Fibroblast of peridontal ligament (primary cell): Measurements from ENCODE around the gene PLA2G4E.

Experiments
- DNase-seq: peaks from one replicate; pipeline ENCODE4 v3.0.0-alpha.2; 2010; ENCODE audit errors: extremely low read depth

The PLA2G4E gene

DNA sequence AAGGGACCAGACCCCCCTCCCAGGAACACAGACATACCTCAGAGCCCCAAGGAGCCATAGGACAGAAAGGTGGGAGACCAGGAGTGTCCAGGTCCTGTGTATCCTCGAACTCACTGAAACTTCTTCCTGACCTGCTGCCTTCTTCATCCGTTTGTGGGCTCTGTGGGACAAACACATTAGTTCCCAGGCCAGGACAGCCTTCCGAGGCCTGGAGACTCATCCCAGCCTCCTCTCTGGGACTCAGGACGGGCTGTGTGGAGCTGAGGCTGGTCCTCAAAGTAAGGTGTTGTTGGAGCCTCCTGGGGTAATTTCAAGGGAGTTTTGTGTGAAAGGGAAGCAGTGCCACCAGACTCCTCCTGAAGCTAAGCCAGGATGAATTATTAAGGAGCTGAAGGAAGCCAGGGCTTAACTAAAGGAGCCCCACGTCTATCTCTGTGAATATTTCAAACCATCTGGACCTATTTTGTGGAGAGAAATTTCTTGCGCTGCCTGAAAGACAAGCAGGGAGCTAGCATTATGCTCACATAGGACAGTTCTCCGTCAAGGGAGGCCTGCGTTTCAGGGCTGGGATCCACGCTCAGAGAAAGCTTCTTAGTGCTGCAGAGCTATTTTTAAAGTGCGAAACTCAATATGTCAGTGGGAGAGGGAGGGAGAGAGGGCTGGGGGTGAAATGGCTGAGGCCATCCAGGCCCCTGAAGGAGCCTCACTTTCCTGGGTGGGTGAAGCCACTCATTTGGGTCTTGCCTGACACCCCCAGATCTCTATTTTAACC lies 29.8 kb upstream of the PLA2G4E start:
- no peak for DNase-seq

DNA sequence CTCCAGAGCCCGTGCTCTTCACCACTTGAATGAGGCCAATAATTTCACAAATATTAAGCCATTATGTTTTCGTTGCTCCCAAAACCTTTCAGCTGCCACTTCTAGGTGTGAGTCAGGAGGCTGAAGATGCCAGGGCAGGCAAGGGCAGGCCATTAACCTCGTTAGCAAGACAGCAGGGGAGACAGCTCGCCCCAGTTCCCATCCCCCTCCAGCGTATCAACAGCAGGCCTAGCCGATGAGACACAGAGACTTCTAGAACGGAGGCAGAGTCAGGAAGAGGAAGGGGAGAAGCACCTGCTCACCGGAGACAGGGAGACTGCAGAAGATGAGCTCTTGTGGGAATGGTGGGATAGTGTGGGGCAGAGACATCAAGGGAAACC lies 28.0 kb upstream of the PLA2G4E start:
- no peak for DNase-seq

DNA sequence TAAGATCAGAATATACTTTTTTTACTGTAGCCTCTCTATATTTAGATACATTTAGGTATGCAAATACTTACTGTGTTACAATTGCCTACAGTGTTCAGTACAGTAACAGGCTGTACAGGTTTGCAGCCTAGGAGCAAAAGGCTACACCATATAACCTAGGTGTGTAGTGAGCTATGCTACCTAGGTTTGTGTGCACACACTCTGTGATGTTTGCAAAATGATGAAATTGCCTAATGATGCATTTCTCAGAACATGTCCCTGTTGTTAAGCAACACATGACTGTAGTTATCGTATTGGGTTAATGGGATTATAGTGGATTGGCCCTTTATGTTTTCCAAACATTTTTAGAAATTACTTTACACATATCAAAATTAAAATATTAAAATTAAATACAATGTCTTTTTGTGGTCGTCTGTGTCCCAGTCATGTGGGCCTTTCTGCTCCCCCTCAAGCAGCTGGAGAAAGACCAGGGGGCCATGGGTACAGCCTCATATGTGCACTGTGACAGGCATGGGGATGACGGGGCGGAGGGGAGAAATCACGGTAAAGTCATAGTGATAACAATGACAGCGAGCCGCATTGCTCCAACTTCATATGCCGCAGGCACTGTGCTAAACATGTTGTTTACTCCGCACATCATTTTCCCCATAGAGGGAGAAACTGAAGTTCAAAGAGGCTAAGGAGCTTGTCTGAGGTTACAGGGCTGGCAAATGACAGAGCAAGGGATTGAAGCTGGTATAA lies 27.4 kb upstream of the PLA2G4E start:
- DNase-seq = no peak

DNA sequence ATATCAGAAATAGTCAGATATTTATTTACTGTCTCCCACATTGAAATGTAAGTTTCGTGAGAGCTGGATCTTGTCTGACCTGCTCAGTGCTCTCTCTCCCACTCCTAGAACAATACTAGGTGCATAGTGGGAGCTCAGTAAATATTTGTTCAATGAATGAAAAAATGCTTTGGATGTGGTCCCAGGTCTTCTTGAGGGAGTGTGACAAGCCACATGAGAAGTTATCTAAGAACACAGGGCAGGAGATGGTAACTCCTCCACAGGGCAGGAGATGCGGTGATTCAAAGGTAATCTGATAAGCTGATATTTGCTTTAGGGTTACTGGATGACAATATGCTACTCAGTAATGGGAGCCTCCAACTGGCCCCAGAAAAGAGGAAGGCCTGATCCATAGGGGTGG lies 25.8 kb upstream of the PLA2G4E start:
- no peak for DNase-seq

DNA sequence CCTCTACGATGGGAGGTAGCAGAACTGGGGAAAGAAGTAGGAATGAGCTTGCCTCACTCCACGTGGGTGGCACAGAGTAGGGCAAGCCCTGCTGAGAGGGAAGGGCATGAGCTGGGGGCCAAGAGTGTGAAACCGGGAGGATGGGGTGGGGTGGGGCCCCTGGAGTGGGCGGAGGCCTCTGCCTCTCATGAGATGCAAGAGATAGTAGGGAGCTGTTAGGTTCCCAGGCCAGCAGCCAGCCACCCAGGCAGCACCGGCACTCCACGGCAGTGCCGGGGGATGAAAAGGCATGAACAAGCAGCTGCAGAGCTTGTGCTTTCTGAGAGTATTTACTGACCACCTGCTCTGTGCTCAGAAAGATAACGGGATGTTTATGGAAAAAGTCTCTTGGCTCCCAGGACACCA lies 24.4 kb upstream of the PLA2G4E start:
- DNase-seq = no peak

DNA sequence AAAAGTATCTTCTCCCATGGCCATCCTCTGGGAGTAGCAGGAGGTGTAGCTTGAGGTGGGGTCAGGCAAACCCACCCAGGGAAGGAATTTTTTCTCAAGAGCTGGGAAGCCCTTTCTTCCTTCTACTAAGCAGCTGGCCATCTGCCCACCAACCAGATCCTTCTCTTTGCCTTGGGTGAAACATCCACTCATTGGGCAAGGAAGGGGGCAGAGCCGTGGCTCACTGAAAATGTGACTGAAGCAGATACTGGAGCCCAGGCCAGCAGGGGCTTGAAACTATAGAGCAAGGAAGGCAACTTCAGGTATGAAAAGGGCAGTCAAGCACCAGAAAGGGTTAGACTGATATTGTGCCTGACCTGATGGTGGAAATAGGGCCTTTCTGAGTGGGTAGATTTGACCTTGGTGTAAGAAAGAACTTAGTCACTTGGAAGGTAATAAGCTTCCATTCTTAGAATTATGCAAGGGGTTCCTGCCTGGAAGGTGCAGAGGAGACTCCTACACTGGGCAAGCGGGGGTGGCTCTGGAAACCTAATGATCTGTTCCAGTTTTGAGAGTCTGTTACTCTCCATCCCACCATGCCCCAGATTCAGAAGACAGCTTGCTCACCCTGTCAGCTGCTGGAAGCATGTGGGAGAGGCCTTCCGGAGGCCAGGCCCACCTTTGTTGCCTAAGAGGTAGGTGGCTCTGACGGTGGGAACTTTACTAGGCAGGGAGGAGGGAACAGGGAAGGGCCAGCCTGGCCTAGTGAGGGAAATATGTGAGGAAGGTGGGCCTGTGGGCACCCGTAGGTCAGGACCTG lies 22.0 kb upstream of the PLA2G4E start:
- no peak for DNase-seq

DNA sequence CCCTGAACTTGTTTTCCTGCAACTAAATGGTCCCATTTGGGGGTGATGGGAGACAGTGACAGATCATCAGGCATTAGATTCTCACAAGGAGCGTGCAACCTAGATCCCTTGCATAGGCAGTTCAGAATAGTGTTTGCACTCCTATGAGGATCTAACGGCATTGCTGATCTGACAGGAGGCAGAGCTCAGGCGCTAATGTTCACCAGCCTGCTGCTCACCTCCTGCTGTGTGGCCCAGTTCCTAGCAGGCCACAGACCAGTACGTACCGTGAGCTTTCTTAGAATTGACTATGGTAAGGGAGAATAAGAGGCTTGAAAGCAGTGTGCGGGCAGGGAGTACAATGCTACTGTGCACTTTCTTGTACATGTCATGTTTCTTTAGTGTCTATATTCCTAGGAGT lies 17.6 kb upstream of the PLA2G4E start:
- no peak for DNase-seq

DNA sequence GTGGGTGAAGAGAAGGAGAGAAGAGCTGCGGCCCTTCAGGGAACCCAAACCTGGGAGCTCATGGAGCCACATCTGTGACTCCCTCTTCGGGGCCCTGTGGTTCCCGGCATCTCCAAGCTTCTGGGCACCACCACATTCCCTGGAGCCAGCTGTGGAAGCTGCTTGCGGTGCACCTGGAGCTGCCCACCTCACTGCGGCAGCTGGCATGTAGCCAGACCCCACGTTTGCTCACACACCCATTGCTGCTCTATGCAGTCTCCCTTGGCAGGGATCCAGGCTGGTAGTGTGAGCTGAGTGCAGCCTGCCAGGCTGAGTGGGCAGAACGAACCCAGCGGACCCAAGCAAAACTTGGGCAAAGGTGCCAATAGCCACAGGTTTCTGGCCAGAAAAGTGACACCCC lies 16.8 kb upstream of the PLA2G4E start:
- no peak for DNase-seq

DNA sequence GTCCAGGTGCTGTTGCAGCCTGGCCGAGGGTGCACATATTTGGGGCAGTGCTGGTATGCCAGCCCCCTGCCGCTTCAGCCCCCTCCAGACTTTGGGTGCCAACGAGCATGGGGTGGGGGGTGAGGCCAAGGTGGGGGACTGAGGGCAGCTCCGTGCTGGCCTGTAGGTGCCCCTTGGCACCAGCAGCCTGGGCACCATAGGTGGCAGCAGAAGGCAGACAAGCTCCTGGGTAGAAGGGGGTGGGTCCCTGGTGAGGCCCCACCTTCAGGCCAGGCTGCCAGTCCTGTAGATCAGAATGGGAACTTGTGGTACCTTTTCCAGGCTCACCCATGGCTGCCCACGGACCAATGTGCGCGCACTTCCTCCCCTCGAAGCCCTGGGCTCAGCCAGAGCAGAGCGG lies 16.1 kb upstream of the PLA2G4E start:
- DNase-seq = no peak

DNA sequence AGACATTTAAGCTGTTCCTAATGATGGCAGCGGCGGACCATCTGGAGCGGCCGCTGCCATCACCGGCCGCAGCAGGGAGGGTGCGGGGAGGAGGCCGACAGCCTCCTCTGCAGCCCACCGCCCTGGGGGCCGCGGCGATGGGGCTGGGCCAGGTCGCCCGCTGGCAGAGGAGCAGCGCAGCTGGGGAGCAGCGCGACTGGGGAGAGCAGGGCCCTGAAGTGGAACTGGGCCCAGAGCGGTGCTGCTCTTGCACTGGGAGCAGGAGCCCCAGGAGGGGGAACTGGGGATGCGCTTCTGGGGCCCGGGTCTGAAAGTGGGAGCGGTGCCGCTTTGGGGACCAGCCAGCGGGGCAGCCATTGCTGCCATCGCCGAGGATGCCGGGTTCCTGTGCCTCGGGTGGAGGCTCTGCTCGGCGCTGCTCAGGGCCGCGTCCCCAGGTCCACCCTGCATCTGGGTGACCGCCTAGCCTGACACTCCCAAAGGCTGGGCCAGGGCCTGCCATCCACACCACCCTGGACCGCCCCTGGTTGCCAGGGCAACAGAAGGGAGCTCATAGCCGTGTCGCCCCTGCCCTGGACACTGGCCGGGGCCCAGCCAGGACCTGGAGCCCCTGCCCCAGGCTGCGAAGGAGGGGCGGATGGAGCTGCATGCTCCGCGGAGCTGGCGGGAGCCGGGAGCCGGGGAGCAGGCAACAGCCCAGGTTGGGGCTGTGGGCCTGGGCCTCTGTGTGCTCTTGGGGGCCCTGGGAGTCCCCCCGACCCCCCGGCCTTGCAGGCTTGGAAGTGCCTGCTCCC lies 15.5 kb upstream of the PLA2G4E start:
- DNase-seq = no peak

DNA sequence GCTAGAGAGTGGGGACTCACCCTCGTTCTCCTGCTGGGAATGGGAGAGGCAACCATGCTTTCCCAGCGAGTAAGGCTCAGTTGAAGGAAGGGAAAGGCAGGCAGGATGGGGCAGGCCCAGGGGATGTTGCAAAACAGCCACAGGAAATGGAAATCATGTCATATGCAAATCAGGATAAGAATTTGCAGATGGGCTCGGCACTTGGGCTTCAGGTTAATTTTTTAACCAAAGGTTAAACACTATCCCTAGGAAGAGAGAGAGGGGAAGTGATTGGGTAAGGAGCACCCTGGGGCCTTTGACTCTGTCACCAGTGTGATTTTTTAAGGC lies 14.6 kb upstream of the PLA2G4E start:
- no peak for DNase-seq

DNA sequence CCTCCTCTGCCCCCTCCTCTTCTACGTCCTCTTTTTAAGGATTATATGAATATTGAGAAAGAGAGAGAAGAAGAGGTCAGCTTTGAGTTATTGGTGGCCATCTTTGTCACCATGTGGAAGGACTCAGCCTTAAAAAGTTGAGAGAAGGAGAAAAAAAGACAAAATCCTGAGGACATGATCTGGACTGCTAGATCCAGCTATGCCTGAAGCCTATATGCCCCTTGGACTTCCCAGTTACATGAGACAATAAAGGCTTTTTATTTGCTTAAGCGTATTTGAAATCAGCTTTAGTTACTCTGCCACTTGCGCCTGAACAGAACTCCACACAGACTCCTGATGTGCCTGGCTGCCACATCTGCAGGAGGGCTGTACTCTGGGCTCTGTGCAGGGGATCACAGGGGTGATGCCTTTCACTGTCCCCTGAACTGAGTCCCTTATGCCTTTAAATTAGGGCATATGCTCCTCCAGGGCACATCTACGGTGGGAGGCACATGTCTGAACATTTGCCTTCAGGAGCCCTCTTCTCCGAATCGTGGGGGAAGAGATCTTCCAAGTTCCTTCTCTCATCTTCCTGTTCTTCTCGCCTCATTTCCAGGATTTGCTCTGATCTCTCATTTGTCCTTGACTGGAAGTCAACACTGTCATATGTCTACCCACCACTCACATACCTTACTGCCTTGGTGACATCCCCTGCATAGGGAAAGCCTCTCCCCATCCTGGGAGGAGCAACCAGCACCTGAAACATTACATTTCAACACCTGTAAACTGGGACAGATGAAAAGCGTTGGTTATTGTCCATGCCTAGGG lies 14.0 kb upstream of the PLA2G4E start:
- no peak for DNase-seq

DNA sequence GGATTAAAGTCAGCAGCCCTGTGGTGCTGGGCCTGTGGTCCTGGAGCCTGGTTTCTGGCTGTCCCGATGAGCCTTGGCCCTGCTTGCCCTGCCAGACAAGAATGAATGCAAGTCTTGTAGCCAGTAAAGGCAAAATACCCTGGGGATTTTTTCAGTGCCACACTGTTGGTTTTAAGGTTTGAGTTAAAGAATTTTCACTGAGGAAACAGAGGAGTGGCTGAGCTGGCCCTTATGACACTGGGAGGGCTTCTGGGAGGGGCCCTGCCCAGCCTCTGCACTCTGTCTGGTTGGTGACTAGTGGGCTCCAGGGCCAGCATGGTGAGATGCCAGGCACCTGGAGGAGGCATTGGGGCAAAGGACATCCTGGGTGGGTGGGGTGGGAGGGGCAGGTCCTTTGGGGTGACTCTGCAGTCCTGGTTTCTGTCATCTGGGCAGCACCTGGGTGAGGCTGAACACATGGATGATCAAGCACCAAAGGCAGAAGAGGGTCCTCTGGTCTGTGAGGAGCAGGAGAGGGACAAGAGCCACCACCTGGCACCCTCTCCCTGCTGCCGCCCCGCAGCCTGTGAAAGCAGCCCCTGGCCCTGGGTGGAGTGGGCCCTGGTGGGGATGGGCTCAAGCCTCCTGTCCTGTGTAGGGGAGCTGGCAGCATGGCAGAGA lies 12.5 kb upstream of the PLA2G4E start:
- DNase-seq = no peak

DNA sequence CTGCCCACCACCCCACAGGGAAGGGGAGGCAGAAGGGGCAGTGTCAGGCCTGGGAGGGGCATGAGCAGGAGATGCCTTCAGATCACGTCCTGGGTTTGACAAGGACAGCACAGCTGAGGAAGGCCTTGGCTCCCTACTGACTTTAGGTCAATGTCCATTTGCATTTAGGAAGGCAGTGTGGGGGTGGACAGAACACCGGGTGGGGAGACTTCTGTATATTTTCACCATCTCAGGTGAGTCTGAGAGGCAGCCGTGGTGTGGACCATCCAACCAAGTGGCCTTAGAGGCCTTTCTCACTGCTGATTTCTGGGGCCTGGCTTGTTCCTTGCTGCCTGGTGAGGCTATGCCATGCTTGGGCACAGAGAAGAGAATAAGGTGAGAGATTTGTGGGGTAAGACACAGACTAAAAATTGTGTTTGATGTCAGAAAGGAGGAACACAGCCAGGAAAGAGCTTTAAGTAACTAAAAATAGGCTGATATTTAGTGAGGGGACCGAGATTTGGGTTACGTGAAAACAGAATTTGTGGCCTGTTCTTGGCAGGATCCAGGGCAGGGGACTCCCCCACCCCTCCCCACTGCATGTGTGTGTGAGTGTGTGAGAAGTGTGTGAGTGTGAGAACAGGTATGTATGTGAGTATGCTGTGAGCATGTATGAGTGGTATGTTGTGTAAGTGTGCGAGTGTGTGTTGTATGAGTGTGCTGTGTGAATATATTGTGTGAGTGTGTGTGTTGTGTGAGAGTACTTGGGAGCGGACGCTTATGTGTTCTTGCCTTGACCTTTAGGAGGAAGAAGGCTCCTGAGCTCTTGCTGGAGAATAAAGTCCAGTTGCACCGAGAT lies 11.8 kb upstream of the PLA2G4E start:
- DNase-seq = no peak

DNA sequence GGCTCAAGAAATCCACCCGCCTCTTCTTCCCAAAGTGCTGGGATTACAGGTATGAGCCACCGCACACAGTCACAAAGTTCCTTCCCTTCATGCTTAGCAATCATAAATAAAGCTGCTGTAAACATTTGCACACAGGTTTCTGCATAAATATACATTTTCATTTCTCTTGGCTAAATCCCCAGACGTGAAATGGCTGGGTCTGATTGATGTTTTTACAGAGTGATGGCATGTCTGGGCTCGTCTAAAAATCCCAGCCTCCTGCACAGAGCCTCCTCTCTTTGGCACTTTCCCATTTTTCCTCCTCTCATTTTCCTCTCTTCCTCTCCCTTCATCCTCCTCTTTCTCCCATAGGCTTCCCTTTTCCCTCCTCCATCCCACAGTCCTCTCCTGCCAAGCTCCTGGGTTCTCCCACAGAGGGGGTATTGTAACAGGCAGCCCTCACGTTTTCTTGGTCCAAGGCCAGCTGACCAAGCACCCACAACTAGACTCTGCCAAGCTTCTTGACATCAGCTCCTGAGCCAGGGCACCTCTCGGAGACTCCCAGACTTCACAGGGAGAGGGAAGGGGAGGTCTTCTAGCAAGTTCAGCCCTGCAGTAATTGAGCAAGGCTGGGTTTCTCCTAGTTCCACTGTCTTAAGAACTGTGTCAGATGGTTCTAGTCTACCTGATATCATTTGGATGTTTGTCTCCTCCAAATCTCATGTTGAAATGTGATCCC lies 10.5 kb upstream of the PLA2G4E start:
- DNase-seq = peak; percentile 5

DNA sequence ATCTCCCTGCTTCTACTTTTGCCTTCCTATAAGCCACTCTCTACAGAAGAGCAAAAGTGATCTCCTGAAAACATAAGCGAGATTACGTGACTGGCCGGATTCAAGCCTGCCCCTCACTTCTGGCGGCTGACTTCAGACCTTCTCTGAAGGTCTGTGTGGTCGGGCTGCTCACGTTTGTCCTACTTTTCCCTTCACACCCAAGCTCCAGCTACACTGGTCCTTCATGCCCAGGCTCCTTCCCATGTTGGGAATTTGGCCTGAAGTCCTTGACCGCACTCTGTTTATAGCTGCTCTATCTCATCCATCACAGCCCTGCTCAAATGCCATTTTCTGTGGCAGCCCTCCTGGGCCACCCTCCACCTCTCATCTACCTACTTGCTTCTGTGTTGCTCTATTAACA lies 6.7 kb upstream of the PLA2G4E start:
- no peak for DNase-seq

DNA sequence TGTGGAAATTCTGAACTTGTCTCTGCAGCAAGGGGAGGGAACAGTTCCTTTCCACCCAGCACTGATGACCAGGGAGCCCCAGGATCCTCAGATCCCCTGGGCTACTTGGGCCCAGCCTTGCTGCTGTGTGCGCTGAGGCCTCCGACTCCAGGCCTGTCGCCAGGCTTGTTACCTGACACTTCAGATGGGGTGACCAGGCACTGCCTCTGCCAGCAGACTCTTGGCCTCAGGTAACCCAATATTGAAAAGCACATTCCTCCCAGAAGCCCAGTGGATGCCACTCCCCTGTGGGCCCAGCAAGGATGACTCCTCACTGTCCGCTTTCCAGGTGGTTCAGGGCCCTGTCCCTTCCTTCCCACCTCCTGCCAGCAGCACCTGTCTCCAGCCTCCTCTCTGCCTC lies 3.5 kb upstream of the PLA2G4E start:
- DNase-seq = no peak

DNA sequence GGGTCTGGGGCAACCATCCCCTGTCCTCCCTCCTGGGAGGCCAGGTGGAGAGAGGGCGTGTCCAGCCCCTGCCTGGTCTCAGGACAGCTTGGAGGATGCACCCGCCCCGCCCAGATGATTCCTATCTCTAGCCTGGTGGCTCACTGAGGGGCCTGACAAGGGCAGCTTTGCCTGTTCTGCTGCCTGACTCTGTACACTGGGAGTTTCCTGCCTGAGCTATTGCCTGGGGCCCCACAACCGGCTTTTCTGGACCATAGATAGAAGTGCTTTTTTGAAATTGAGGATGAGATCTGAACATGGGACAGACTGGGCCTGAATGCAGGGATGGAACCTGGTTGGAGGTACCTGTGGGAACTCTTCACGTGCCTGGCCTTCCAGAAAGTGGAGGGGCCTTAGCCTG lies 751 bp upstream of the PLA2G4E start:
- no peak for DNase-seq
